Mucosa of descending colon (tissue), 3 donors: ENCODE measurements around the gene ATP8A2. TPM values are rescaled to one million over a fixed set of nuclear protein-coding genes. Genes with fewer than 3 reads are reported as not detected.

Source experiments
- ATAC-seq: fragments of 200-7000 bp; cut with Tn5 transposase; one replicate; pipeline ENCODE4 v1.9.1; 2020; ENCODE audit warnings: mild to moderate bottlenecking, moderate library complexity
- DNase-seq, 3 donors: peaks; one replicate each; pipeline ENCODE4 v3.0.0-alpha.2; 2020
- H3K36me3 ChIP-seq: fragments of 200-600 bp; one replicate; pipeline ENCODE4 v1.8.0; 2021; ENCODE audit warnings: low read depth, mild to moderate bottlenecking
- H3K4me1 ChIP-seq: fragments of 200-600 bp; one replicate; pipeline ENCODE4 v1.8.0; 2021; ENCODE audit warnings: low read depth, mild to moderate bottlenecking
- H3K4me3 ChIP-seq: fragments of 200-600 bp; one replicate; pipeline ENCODE4 v1.8.0; 2021; ENCODE audit warnings: mild to moderate bottlenecking
- H3K9me3 ChIP-seq: fragments of 200-600 bp; one replicate; pipeline ENCODE4 v1.8.0; 2021; ENCODE audit warnings: mild to moderate bottlenecking
- CTCF ChIP-seq: fragments of 200-600 bp; IDR thresholded peaks from one replicate; pipeline ENCODE4 v1.8.0; 2022; ENCODE audit warnings: antibody characterized with exemption, mild to moderate bottlenecking
- intact Hi-C, 2 donors: fragments of 100-400 bp; cut with DNase I in 1 of 2; cut with micrococcal nuclease in 1 of 2; formaldehyde crosslinking; loops; one replicate each; pipeline versions ENCODE4 v1.11.0 to v1.11.1; 2022; cut with DNase I, micrococcal nuclease
- total RNA-seq, 3 donors: library from RNA; stranded (reverse); fragmentation: NEBNext Ultra II Directional in 2 of 3; extraction: Animal tissue kit (Norgen Biotek cat#: 25700) in 2 of 3; gene quantifications; one replicate each; pipeline versions ENCODE4 v1.2.1 to v1.2.4, GENCODE V29; 2021 to 2023
- donor health status: DM: no; HTN: no; CAD: no; lungs with moderate emphysema.
- donor health status: DM: no; HTN: no; CAD: no.
- donor health status: DM: no; HTN: yes; CAD: no.

ATP8A2 gene
- total RNA-seq, 3 donors from 2014 or later: 0.22 to 3.6 (median 0.41) TPM

GRCh38 chr13:26045142-26045541 lies 673.4 kb downstream of the ATP8A2 start:
- intact Hi-C loops: no loop called here
- no peak for ATAC-seq
- no peaks in the 10 kb centered on the region for H3K9me3 ChIP-seq
- no peak for DNase-seq
- TF ChIP-seq CTCF: no peak
- no peaks in the 10 kb centered on the region for H3K4me1 ChIP-seq
- no peak overlapping the region for H3K4me3 ChIP-seq
- H3K36me3 ChIP-seq: no peaks in the 10 kb centered on the region

GRCh38 chr13:26046639-26047038 lies 674.9 kb downstream of the ATP8A2 start:
- TF ChIP-seq CTCF: no peak
- Histone ChIP-seq H3K4me3 (no peak overlapping the region), H3K4me1 (peaks cover 8% of the 10 kb centered on the region), H3K36me3 (no peaks in the 10 kb centered on the region), H3K9me3 (no peaks in the 10 kb centered on the region)
- ATAC-seq: no peak
- intact Hi-C loops: no loop called here
- no peak for DNase-seq

GRCh38 chr13:26047040-26047439 lies 675.3 kb downstream of the ATP8A2 start:
- intact Hi-C loops: no loop called here

GRCh38 chr13:26048741-26049140 lies 677.0 kb downstream of the ATP8A2 start:
- ATAC-seq: no peak
- intact Hi-C loops: no loop called here
- Histone ChIP-seq H3K4me1 (peaks cover 9% of the 10 kb centered on the region), H3K36me3 (no peaks in the 10 kb centered on the region), H3K4me3 (no peak overlapping the region), H3K9me3 (no peaks in the 10 kb centered on the region)
- DNase-seq: no peak
- TF ChIP-seq CTCF: no peak

More at GRCh38 chr13:26047040-26047439, 675.3 kb downstream of the ATP8A2 start:
- TF ChIP-seq CTCF: no peak
- no peak overlapping the region for H3K4me3 ChIP-seq
- no peaks in the 10 kb centered on the region for H3K9me3 ChIP-seq
- ATAC-seq (no peak), DNase-seq (no peak)
- H3K4me1 ChIP-seq: peaks cover 9% of the 10 kb centered on the region
- no peaks in the 10 kb centered on the region for H3K36me3 ChIP-seq

- intact Hi-C loops: no loop called here
- H3K4me3 ChIP-seq: no peak overlapping the region
- ATAC-seq (peak; percentile 34), DNase-seq (no peak)
- TF ChIP-seq CTCF: no peak
- peaks cover 9% of the 10 kb centered on the region for H3K4me1 ChIP-seq
- H3K36me3 ChIP-seq: no peaks in the 10 kb centered on the region
- no peaks in the 10 kb centered on the region for H3K9me3 ChIP-seq
Measured at GRCh38 chr13:26050568-26051230, 678.9 kb downstream of the ATP8A2 start.
